Omental fat pad (tissue), 4 donors: ENCODE results near the gene LYSMD1. TPM values are rescaled to one million over a fixed set of nuclear protein-coding genes. Genes with fewer than 3 reads are reported as not detected.

Experiments
- ATAC-seq: fragments of 150-250 bp; one replicate; pipeline ENCODE4 v1.9.1; 2016; ENCODE audit warnings: mild to moderate bottlenecking, moderate library complexity; ENCODE audit not compliant: low FRiP score
- DNase-seq: peaks from one replicate; pipeline ENCODE4 v3.0.0-alpha.2; 2019; ENCODE audit warnings: low spot score
- total RNA-seq, 4 donors: library from RNA; depleted of rRNA; stranded (reverse); fragments of >200 nt; gene quantifications; one replicate each; pipeline ENCODE4 v1.1.0, GENCODE V29; 2016
- TF ChIP-seq, protein P1 (sequence below), 3 donors: fragments of 450-650 bp; IDR thresholded peaks; one replicate each; pipeline ENCODE4 v1.5.1; 2016 to 2017; ENCODE audit warnings: antibody characterized with exemption in 3 of 3, mild to moderate bottlenecking in 3 of 3, moderate library complexity in 2 of 3

LYSMD1 gene
- total RNA-seq, 4 donors from 2014 or later: 4.1 to 11.0 (median 9.8) TPM

DNA sequence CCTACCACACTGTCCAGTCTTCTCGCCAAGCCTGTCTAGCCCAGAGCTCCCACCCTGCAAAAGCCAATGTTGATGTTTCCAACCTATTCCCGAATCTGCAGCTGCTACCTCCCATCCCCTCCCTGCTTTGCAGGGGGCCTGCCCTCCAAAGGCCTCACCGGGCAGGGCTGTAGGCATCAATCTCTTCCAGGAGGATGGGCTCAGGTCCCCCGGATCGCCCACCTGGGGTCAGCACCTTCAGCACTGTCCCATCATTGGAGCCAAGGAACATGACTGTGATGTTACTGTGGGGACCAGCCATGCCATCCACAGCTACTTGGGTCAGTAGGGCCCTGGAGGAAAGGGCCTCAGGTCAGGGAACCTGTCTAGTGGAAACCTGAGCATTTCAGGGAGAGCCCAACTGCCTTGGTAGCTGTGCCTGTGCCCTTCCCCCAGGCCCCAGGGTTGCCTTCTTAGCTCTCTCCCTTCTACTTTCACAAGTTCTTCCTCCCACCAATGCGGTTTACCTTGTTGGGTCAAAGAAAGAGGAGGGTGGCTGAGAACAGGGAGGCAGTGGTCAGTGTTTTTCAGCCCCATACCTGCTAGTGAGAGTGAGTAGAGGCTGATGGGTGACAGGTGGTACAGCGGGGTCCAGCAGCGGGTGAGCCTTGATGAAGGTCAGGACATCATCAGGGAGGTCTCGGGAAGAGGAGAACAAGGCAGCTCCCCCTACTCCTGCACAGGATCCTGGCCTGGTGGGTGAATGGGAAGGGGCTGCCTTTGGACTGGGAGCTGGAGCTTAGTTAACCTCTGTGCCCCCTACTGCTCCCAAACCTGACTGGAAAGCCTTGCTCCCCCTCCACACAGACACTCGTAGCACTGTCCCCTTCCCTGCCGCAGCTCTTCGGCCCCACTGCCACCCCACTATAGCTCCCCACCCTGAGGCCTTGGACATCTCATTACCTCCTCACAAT, 30.0 kb downstream of the LYSMD1 start:
- ATAC-seq (no peak), DNase-seq (no peak)
- TF ChIP-seq, protein P1, sequence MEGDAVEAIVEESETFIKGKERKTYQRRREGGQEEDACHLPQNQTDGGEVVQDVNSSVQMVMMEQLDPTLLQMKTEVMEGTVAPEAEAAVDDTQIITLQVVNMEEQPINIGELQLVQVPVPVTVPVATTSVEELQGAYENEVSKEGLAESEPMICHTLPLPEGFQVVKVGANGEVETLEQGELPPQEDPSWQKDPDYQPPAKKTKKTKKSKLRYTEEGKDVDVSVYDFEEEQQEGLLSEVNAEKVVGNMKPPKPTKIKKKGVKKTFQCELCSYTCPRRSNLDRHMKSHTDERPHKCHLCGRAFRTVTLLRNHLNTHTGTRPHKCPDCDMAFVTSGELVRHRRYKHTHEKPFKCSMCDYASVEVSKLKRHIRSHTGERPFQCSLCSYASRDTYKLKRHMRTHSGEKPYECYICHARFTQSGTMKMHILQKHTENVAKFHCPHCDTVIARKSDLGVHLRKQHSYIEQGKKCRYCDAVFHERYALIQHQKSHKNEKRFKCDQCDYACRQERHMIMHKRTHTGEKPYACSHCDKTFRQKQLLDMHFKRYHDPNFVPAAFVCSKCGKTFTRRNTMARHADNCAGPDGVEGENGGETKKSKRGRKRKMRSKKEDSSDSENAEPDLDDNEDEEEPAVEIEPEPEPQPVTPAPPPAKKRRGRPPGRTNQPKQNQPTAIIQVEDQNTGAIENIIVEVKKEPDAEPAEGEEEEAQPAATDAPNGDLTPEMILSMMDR (IDR thresholded peaks at IDR 0.05): no peak

DNA sequence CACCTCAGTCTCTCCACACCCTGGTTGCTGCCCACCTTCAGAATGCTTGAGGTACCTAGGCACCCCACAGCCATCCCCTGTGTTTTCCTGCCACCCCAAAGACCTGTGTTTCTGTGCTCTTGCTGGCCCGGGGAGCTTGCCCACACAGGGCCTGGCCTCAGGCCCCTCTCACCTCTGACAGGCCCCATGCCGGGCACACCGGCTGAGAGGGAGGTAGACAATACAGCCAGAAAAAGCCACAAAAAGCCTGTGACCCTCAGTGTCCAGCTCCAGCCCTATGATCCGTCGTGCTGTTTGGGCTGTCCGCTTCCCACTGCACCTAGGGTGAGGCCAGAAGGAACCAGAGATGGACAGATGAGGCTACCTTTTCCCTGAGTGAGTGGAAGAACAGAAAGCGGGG, 30.7 kb downstream of the LYSMD1 start:
- DNase-seq (no peak), ATAC-seq (no peak)
- TF ChIP-seq, protein P1 (IDR thresholded peaks at IDR 0.05): no peak

DNA sequence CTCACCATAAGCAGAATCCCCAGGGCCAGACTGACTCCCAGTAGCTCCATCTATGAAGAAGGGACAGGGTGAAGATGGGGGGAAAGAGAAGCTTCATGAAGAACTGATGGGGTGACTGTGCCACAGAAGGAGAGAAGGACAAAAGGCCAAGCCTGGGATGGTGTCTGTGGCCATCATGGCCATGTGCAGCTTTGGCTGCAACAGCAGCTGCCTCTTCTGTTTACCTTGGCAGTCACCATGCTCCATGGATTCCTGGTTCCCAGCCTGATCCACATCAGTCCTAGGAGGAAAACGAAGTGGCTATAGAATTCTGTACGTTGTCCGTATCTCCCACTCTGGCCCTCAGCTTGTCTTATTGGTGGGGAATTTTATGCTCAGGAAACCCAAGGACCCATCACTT, 31.3 kb downstream of the LYSMD1 start:
- no peak for DNase-seq
- TF ChIP-seq, protein P1 (IDR thresholded peaks at IDR 0.05): no peak
- no peak for ATAC-seq

DNA sequence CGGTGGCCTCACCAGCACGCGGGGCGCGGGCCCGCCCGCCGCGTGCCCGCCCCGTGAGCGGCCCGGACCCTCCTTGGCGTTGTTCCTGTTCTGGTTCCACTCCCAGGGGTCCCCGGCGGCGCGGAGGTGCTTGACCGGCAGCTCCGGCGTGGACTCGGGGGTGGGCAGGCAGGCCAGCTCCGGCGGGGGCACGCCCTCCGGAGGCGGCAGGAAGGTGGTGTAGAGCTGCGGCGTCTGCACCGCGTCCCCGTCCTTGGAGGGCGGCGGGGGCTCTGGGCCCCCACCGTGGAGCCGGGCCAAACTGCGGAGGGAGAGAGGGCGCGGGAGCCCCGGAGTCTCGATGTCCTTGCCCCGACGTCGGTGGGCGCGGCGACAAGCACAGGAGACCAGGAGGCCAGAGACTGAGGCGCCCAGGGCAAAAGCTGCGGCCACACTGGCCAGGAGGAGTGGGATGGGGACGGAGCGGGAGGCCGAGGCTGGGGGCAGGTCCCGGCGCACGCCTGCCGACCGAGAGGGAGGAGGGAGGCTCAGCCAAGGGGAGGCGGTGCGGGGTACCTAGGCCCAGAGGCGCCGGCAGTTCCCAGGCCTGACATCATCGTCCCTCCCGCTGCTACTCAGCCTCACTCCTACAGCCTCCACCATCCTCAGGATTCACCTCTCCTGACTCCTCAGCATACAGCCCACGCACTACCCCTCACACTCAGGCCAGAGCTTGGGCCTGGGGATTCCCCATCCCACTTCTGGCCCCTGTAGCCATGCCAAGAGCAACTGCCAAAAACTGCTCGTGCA, 32.5 kb downstream of the LYSMD1 start:
- DNase-seq (no peak), ATAC-seq (peak; percentile 76)
- TF ChIP-seq, protein P1 (IDR thresholded peaks at IDR 0.05): no peak

DNA sequence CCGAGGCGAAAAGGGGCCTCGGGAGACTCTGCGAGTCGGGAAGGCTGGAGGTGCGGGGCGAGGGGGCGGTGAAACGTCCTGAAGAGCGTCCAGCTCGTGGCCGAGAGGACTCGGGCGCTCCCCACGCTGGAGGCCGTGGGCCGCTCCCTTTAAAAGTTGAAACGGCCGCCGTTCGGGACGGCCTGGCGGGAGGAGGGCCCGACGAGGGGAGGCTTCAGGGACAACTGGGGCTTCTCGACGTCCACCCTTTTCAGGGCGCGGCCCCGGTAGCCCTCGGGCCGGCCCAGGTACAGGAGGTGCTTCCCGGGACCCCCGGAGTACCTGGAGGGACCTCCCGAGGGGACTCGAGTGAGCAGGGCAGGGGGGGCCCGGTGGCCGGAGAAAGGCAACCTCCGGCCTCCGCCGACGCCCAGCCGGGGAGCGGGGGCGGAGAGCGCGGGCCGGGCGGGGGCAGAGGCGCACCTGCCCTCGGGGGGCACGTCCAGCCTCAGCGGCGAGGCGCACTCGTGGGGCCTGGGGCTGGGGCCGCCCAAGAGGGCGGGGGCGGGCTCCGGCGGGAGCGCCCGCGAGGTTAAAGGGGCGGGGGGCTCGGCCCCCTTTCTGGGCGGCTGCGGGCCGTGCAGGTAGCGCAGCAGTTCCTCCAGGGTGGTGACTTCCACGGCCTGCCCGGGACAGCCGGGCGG, 33.2 kb downstream of the LYSMD1 start:
- TF ChIP-seq, protein P1 (IDR thresholded peaks at IDR 0.05): no peak
- ATAC-seq: no peak
- DNase-seq: no peak

DNA sequence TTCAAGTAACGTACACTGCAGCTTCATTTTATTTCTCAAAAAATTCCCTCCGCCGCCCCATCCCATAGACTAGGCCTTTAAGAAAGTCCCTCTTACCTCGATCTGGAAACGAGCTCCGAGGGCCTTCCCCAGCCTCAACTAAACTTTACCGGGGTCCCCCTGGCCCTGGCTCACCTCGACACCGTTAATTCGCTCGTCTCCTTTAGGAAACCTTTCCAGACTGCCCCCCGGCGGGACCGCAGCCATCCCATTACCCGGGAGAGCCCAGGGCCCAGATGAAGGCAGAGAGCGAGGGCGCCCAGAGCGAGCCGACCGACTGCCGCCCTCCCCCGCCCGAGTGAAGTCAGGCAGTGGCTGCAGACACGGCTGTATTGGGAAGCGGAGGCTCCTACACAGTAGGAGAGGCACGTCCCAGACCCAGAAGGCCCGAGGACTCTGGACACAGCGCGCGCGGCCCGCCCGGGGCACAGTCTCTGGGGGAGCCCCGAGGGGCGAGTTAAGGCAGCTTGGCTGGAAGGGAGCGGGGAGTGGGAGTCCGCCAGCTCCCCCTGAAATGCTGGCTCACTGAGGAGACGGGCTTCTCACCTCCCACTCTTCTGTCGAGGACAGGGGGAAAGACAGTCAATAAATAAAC, 33.9 kb downstream of the LYSMD1 start:
- TF ChIP-seq, protein P1 (IDR thresholded peaks at IDR 0.05): no peak
- ATAC-seq (peak; percentile 40), DNase-seq (no peak)
